HepG2 (cell line): Measurements from ENCODE around the gene NOXO1. TPM values are rescaled to one million over a fixed set of nuclear protein-coding genes. Genes with fewer than 3 reads are reported as not detected.
A peak's percentile ranks its signal among the peaks of the same experiment; 100 is the strongest.

Experiments
- GLMP ChIP-seq: sonication (generic); formaldehyde crosslinking; IDR thresholded peaks from 2 replicates; pipeline ENCODE4 v1.9.0; 2021; ENCODE audit warnings: missing genetic modification reagents, mild to moderate bottlenecking, borderline replicate concordance
- HOXA9 ChIP-seq: sonication (generic); formaldehyde crosslinking; IDR thresholded peaks from 2 replicates; pipeline ENCODE4 v1.8.1; 2022; ENCODE audit warnings: missing genetic modification reagents, mild to moderate bottlenecking, moderate library complexity, borderline replicate concordance
- IKZF1 ChIP-seq: fragments of 450-650 bp; IDR thresholded peaks from 2 replicates; pipeline ENCODE4 v1.7.1; 2016
- MAX ChIP-seq: IDR thresholded peaks from 2 replicates; pipeline ENCODE4 v1.6.1; 2012; ENCODE audit warnings: inconsistent platforms
- PAXIP1 ChIP-seq: sonication (generic); formaldehyde crosslinking; conservative IDR thresholded peaks from 2 replicates; pipeline ENCODE4 v1.4.0; 2020; ENCODE audit warnings: mild to moderate bottlenecking, missing genetic modification reagents, moderate library complexity
- SOX6 ChIP-seq, 2 experiments: fragments of 450-650 bp in 1 of 2; sonication (generic) in 1 of 2; formaldehyde crosslinking in 1 of 2; IDR thresholded peaks; 2 replicates each; pipeline versions ENCODE4 v1.4.0 to v1.6.1; 2017 to 2020; ENCODE audit warnings: antibody characterized with exemption in 1 of 2, mild to moderate bottlenecking in 1 of 2, missing genetic modification reagents in 1 of 2
- TFE3 ChIP-seq: IDR thresholded peaks from 2 replicates; pipeline ENCODE4 v1.6.1; 2016
- ZBED4 ChIP-seq: sonication (generic); formaldehyde crosslinking; IDR thresholded peaks from 2 replicates; pipeline ENCODE4 v1.4.0; 2020; ENCODE audit warnings: missing genetic modification reagents, borderline replicate concordance
- ZBTB42 ChIP-seq: sonication (generic); formaldehyde crosslinking; IDR thresholded peaks from 2 replicates; pipeline ENCODE4 v1.5.0; 2020; ENCODE audit warnings: mild to moderate bottlenecking, missing genetic modification reagents
- ZNF329 ChIP-seq: sonication (generic); formaldehyde crosslinking; IDR thresholded peaks from 2 replicates; pipeline ENCODE4 v1.9.0; 2021; ENCODE audit warnings: low read depth, mild to moderate bottlenecking, missing genetic modification reagents
- ZNF547 ChIP-seq: sonication (generic); formaldehyde crosslinking; IDR thresholded peaks from 2 replicates; pipeline ENCODE4 v1.5.1; 2020; ENCODE audit warnings: mild to moderate bottlenecking, missing genetic modification reagents
- ZNF567 ChIP-seq: sonication (generic); formaldehyde crosslinking; IDR thresholded peaks from 2 replicates; pipeline ENCODE4 v1.8.1; 2023; ENCODE audit warnings: mild to moderate bottlenecking, missing genetic modification reagents, borderline replicate concordance
- ZNF770 ChIP-seq: sonication (generic); formaldehyde crosslinking; IDR thresholded peaks from 2 replicates; pipeline ENCODE4 v1.5.0; 2020; ENCODE audit warnings: mild to moderate bottlenecking, missing genetic modification reagents
- ZNF850 ChIP-seq: sonication (generic); formaldehyde crosslinking; conservative IDR thresholded peaks from 2 replicates; pipeline ENCODE4 v1.9.0; 2021; ENCODE audit warnings: mild to moderate bottlenecking, missing genetic modification reagents
- polyA plus RNA-seq, 8 experiments: library from polyadenylated mRNA; depleted of rRNA in 3 of 8; stranded (reverse) in 7 of 8; unstranded in 1 of 8; fragments of >200 nt; fragmentation: Illumina TruSeq in 4 of 8; extraction: Trizol in 4 of 8; gene quantifications; 2 replicates each; pipeline versions ENCODE4 v1.2.1 to v1.2.3, GENCODE V29; 2011 to 2016; ENCODE audit warnings: low read depth in 4 of 8, missing spikeins in 1 of 8, mixed read lengths in 1 of 8; ENCODE audit not compliant: insufficient read depth in 1 of 8
- total RNA-seq, 5 experiments: library from RNA; depleted of rRNA; stranded (reverse); fragments of >200 nt; fragmentation: Illumina TruSeq; extraction: Trizol; gene quantifications; 2 replicates each; pipeline ENCODE4 v1.2.3, GENCODE V29; 2016; ENCODE audit warnings: low read depth in 1 of 5

The NOXO1 gene
- total and polyA plus RNA-seq, 2 of the 13 experiments (the other 11 are each of a cell fraction or from before 2014, with no cell fraction given) = 0.69 to 1.4 TPM

GRCh38 chr16:1959269-1960039 lies 21.8 kb downstream of the NOXO1 start, which contains the start of gene NDUFB10 (continued):
- TF ChIP-seq ZNF329 (CRISPR knock-in tag) = peak; percentile 75; the same call in 1 of the 2 replicates
- TF ChIP-seq SOX6 (IDR thresholded peaks at IDR 0.05) = no peak
- TF ChIP-seq SOX6 (CRISPR knock-in tag; IDR thresholded peaks at IDR 0.05) = peak; percentile 33; the same call in 1 of the 2 replicates
- TF ChIP-seq HOXA9 (CRISPR knock-in tag) = peak; percentile 49; the same call in 1 of the 2 replicates
- TF ChIP-seq ZNF770 (CRISPR knock-in tag) = peak; percentile 99
- TF ChIP-seq PAXIP1 = peak; percentile 57
- 0 out of 2 replicates have a peak, but pooled peaks have one; percentile 53 for TF ChIP-seq ZNF850 (CRISPR knock-in tag)
- no peak for TF ChIP-seq ZBTB42 (CRISPR knock-in tag)
- TF ChIP-seq GLMP (CRISPR knock-in tag) = no peak
- 0 out of 2 replicates have a peak, but pooled peaks have one; percentile 23 for TF ChIP-seq ZNF567 (CRISPR knock-in tag)
- TF ChIP-seq ZBED4 (CRISPR knock-in tag) = peak; percentile 66; the same call in 1 of the 2 replicates
- TF ChIP-seq TFE3 (CRISPR knock-in tag) = peak; percentile 13; the same call in 1 of the 2 replicates
- no peak for TF ChIP-seq IKZF1
- TF ChIP-seq ZNF547 = peak; percentile 64; the same call in 1 of the 2 replicates
- TF ChIP-seq MAX = peak; percentile 74; the same call in 1 of the 2 replicates
